T47D (cell line): ENCODE results near the gene NUDCD2.

Source experiments
- DNase-seq, 2 experiments: peaks; one replicate each; pipeline versions ENCODE4 v3.0.0 to v3.0.0-alpha.2; 2011 to 2012; ENCODE audit warnings: low read depth in 1 of 2, low spot score in 1 of 2
- JUND ChIP-seq: IDR thresholded peaks from 2 replicates; pipeline ENCODE4 v1.6.1; 2012; ENCODE audit warnings: low read depth
- in situ Hi-C: cut with HindIII; loops from 2 replicates; pipeline ENCODE4 v1.10.0; 2016; ENCODE audit warnings: low sequenced_read_pairs, low pct_unique_long_range_greater_than_20kb

Gene NUDCD2

GRCh38 chr5:163497315-163497714 lies 37.4 kb upstream of the NUDCD2 start:
- no peak for TF ChIP-seq JUND
- in situ Hi-C loops, result no loop called here
- no peak for DNase-seq

DNA sequence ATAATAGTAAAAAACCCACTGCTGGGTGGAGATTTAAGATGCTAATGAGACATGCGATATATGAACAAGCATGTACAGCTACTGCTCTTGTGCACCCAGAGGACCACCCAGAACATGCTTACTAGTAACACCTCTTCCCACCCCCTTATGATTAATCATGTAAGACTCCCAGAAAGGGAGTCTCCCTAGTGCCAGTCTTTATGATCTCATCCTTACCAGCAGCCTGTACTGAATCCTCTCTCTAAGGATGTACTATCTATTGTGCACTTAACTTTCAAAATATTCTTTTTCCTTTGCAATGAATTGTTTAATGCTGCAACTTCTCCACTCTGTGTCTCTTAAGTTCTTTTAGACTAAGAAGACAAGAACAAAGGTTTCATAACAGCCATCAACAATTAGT lies 36.4 kb upstream of the NUDCD2 start:
- in situ Hi-C loops, result no loop called here
- TF ChIP-seq JUND, result no peak
- no peak for DNase-seq

- in situ Hi-C loops, result no loop called here
- DNase-seq, result no peak
- no peak for TF ChIP-seq JUND
Measured at GRCh38 chr5:163489745-163490075, 29.8 kb upstream of the NUDCD2 start.

DNA sequence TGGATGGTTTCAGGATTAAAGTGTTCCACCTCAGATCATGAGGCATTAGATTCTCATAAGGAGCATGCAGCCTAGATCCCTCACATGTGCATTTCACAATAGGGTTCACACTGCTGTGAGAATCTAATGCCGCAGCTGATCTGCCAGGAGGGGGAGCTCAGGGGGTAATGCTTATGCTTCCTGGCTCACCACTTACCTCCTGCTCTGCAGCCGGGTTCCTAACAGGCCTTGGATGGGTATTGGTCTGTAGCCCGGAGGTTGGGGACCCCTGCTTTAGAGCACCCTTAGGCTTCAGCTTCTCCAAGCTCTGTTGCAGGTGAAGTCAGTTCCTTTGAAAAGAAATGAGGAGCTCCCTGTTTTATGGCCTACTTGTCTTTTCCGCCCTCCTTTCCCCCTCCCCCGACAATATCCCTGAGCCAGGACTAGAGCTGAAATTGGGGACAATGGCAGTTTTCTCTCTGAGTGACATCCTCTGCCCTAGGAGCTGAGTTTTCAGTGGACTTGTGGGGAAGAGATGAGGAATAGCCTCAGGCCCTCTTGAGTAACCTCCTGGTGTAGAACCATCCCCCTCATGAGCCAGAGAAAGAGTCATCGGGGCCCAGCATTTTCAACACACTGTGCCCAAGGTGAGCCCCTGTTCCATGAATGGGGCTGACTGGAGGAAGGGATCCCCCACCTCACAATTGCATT lies 29.3 kb upstream of the NUDCD2 start:
- DNase-seq, result peak in 1 of 2 experiments; percentile 57
- no peak for TF ChIP-seq JUND
- in situ Hi-C loops, result no loop called here

DNA sequence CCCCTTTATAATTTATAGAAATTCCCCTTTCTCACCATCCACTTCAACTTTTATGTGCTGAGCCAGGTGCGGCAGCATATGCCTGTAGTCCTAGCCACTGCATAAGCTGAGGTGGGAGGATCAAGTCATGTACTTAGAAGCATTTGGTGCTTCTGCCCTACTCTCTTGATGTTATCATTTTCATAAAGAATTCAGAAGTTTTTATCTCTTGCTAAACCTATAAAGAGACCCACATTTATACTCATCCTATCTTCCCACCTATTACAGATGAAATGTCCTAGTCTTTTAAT lies 19.0 kb upstream of the NUDCD2 start:
- in situ Hi-C loops, result no loop called here
- DNase-seq, result no peak
- TF ChIP-seq JUND, result no peak

- in situ Hi-C loops, result no loop called here
- no peak for TF ChIP-seq JUND
- DNase-seq, result no peak
Measured at GRCh38 chr5:163478126-163478981, 18.5 kb upstream of the NUDCD2 start.

DNA sequence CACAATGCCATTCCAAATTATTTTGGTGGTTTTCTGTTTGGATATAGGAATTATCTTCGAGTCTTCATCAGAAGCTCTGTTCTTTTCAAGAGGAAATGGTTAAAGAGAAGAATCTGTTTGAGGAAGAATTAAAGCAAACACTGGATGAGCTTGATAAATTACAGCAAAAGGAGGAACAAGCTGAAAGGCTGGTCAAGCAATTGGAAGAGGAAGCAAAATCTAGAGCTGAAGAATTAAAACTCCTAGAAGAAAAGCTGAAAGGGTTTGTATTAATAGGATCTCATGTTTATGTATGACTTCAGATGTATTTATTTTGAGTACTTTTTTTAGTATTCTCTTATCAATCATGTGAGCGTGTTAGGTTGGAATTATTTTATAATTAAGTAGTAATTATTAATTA lies 15.5 kb upstream of the NUDCD2 start:
- TF ChIP-seq JUND, result no peak
- in situ Hi-C loops, result no loop called here
- DNase-seq, result no peak

DNA sequence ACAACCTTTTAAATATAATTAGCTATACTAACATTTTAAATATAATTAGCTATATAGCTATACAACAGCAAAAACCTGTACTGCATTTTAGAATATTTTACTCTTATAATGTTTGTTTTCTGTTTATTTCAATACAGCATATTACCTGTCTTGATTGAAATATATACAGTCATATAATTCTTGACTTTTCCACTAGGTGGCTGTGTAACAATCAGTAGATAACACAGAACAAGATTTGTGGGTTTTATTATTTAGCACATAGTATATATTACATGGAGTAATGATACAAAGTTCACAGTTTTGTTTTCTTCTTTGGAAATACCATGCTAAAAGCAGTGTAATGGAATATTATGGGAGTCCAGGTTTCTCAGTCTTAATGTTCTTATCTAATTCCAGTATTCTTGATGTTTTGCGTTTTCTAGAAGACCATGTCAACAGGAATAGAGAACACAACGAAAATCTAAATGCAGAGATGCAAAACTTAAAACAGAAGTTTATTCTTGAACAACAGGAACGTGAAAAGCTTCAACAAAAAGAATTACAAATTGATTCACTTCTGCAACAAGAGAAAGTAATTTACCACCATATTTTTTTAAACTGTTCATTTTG lies 13.8 kb upstream of the NUDCD2 start:
- in situ Hi-C loops, result no loop called here
- DNase-seq, result no peak
- no peak for TF ChIP-seq JUND

DNA sequence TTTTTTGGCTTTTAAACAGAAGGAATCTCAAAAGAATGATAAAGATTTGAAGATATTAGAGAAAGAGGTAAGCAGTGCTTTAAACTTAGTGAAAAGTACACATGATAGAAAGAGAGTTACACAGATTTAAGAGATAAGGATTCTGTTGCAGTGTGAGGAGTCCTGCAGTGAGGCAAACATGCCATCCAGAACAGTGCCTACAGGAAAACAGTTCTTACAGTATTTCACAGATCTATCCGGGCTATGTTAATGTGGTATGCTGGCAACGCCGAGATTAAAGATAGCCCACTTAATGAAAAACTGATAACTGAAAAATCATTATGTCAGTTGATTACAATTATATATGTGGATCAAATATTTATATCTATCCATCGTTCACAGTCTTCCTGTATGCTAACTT lies 7.8 kb upstream of the NUDCD2 start:
- DNase-seq, result no peak
- no peak for TF ChIP-seq JUND
- in situ Hi-C loops, result no loop called here

- no peak for TF ChIP-seq JUND
- no peak for DNase-seq
- in situ Hi-C loops, result no loop called here
Measured at GRCh38 chr5:163463063-163463435, 3.1 kb upstream of the NUDCD2 start.

DNA sequence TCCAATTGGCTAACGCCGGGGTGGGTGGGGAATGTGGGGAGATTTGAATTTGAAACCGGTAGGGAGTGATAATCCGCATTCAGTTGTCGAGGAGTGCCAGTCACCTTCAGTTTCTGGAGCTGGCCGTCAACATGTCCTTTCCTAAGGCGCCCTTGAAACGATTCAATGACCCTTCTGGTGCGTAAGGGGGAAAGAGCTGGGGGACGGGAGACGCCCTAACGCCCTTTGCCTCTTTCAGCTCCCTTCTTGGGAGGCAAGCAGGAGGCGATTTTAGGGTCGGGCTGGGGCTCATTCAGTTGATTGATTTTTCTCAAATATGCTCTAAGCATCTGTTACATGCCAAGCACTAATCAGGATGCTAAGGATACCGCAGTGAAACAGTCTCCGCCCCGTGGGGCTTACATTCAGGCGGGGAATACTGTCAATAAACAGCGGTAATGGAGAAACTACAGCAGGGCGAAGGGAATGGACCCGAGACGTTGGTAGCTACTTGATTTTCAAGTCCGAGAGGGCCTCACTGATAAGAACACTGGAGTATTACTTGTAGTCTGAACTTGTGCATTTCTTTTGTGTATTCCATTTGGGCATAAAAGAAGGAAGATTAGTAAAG lies 765 bp upstream of the NUDCD2 start, which contains the start of gene HMMR:
Gene HMMR (plus strand): TSS at position 71 of the 610 bp plus-strand sequence. CDS start 61 bp downstream, at position 132.
- DNase-seq, result no peak
- no peak for TF ChIP-seq JUND
- in situ Hi-C loops, result no loop called here

GRCh38 chr5:163459462-163459818 lies 462 bp downstream of the NUDCD2 start:
- in situ Hi-C loops, result no loop called here
- no peak for DNase-seq
- no peak for TF ChIP-seq JUND

DNA sequence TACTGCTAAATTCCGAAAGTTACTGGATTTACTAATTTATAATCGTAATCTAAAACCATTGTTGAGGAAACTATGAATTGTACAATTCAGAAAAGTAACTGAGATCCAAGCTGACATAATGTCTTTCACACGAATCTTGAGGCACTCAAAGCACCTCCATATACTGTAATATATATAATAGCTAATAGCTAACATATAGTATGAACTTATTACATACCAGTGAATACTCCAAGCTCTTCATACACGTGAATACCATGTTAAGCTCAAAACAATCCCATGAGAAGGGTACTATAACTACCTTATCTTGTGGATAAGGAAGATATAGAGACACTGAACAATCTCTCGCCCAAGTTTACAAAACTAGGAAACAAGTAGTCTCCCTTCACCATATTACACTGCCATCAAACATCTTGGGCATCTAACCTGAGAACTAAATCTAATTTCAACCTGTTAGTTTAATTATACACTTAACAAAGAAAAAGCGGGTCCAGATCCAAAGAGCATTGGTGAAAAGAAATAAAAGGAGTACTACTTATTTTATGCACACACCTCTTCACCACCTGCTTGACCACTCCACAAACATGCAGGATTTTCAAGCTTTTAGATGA lies 1.0 kb downstream of the NUDCD2 start:
- no peak for DNase-seq
- in situ Hi-C loops, result no loop called here
- no peak for TF ChIP-seq JUND
